ENCODE measurements around the gene KLK14.

Gene KLK14

DNA sequence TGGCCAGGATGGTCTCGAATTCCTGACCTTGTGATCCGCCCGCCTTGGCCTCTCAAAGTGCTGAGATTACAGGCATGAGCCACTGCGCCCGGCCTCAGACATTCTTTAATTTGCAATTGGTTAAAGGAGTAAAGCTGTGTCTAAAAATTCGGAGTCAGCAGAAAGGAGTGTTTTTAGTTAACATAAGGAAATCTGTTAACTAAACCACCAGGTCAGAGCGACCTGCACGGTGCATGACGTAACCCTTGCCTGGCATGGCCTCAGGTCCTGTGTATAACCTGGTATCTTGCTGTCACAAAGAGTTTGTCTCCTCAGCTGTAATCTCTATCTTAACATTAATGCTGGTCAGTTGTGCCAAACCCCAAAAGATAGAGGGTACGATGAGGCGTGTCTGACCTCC lies 38.4 kb downstream of the KLK14 start:
- DNase-seq (ENCODE audit: low spot score) = no peak

DNA sequence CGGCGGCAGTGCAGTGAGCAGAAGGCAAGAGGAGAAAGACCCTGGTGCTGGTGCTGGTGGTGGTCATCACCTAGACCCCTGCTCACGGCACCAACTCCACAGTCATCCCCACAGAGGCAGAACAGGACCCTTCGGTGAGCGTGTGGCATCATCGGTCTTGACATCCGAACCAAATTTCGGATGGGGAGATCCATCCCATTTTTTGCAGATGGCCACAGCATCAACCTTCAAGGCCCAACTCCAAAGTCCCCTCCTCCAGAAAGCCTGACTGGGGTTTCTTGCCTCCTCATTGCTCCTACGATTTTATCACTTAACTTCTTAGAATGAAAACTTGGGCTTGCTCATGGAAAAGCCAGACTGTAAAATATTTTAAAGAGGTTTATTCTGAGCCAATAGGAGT lies 39.2 kb downstream of the KLK14 start:
- DNase-seq (ENCODE audit: low spot score) = no peak

DNA sequence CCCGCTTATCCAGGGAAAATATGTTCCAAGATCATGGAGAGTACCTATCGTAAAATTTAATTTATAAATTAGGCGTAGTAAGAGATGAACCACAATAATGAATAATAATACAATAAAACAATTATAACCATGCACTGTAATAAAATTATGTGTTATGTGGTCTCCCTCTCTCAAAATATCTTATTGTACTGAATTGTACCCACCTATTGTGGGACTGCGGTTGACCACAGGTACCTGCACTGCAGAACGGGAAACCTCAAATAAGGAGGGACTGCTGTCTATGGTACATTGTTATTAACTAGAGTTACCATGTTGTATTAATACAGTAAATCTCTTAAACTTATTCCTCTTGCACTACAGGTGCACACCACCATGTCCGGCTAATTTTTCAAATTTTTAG lies 42.5 kb downstream of the KLK14 start:
- DNase-seq (ENCODE audit: low spot score) = no peak

DNA sequence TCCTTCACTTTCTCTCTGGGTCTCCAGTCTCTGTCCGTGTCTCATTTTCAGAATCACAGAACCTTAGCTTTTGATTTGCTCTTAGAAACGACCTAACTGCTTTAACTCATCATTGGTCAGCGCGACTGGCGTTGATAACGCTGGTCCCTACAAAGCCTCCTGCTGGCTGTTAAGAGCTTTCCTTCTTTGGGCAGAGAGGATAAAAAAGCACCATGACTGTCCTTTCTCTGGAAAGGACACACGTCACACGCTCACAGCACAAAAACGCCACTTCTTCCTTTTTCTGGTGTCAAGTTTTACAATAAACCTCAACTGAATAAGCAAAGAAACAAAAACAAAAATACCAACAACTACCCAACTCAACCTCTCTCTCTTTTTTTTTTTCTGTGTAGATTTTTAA lies 46.2 kb downstream of the KLK14 start:
- DNase-seq (ENCODE audit: low spot score) = no peak

DNA sequence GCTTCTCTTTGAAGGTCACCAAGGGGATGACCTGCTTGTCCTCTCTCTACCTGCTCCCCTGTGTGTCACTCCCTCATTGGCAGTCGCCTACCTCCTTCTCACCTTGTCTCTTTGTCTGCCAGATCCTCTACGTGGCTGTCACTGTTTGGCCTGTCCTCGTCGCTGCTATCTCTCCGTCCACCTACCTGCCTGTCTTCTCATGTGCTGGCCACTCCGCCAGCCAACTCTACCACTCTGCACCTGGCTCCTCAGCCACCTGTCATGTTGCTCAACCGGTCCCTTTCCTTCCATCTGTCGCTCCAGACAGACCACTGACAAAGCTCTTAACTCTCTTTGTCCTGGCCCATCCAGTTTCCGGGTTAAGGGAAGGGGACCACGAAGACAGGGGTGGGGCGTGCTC lies 48.0 kb downstream of the KLK14 start, which contains the start of gene KLK12:
Gene KLK12 (minus strand): TSS at position 299 of the 400 bp plus-strand sequence. CDS start 381 bp downstream, outside the sequence.
- no peak for DNase-seq (ENCODE audit: low spot score)

DNA sequence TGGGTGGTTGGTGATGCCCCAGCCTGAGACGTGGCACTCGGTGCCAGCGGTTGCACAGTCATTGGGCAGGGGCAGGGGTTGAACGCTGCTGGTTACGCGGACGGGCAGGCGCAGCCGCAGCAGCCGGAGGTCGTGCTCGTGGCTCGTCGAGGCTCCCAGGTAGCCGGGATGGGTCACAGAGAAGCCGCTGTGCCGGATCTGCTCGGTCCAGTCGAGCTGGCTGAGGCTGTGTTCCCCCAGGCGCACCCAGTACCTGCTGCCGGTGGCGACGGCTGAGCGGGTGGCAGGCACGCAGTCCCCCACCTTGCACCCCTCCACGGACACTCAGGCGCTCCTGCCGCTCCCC lies 50.8 kb downstream of the KLK14 start:
- no peak for DNase-seq (ENCODE audit: low spot score)

DNA sequence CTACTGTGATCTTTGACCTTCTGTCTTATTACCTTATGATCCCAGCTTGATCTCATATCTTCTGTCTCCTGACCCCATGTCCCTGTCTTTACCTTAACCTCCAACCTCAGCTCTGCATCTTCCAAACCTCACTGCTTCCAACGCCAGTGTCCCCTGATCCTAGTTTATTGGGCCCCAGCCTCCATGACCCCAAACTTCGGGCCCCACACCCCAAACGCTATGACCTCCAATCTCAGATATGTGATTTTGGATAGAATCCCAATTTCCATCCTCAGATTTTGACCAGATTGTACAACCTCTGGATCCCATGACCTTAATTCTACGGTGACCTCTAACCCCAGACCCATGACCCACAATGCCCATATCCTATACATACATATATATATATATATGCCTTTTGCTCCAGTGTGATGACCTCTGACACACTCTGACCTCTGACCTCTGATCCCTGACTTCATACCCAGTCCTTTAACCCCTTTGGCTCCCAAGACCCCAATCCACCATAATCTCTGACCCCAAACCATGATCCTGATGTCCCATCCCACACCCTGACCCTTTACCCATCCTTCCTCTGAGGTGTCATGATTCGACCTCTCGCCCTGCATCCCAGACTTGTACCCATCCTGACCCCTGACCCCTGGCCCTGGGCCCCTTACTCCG lies 51.3 kb downstream of the KLK14 start:
- no peak for DNase-seq (ENCODE audit: low spot score)

DNA sequence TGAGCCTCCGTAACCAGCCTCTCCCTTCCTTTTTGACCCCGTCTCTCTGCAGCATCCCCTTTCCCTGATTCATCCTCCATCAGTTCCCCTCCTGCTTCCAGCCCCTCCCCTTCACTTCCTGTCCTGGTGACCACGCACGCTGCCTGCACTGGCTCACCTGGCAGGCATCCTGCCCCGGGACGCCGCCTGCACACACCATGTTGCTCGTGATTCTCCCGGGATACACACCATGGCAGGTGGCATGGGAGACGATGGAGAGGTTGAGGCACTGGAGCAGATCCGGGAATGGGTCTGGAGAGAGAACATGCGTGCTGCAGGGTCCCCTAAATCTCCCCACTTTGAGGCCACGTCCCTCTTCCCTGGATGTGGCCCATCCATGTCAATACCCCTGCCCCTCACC lies 52.1 kb downstream of the KLK14 start:
- DNase-seq (ENCODE audit: low spot score) = no peak

DNA sequence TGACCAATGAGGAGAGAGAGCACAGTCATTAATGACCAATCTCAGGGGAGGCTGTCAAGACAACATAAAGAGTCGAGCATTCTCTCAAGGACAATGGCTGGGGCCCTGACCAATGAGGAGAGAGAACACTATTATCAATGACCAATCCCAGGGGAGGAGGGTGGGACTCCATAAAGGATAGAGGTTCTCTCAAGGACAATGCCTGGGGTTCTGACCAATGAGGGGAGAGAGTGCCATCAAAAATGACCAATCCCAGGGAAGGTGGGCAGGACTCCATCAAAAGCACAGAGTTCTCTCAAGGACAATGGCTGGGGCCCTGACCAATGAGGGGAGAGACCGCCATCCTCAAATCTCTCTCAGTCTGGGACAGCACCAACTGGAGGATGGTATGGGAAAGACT lies 53.0 kb downstream of the KLK14 start:
- no peak for DNase-seq (ENCODE audit: low spot score)
